Measurements from ENCODE around the gene IL18R1.

DNA sequence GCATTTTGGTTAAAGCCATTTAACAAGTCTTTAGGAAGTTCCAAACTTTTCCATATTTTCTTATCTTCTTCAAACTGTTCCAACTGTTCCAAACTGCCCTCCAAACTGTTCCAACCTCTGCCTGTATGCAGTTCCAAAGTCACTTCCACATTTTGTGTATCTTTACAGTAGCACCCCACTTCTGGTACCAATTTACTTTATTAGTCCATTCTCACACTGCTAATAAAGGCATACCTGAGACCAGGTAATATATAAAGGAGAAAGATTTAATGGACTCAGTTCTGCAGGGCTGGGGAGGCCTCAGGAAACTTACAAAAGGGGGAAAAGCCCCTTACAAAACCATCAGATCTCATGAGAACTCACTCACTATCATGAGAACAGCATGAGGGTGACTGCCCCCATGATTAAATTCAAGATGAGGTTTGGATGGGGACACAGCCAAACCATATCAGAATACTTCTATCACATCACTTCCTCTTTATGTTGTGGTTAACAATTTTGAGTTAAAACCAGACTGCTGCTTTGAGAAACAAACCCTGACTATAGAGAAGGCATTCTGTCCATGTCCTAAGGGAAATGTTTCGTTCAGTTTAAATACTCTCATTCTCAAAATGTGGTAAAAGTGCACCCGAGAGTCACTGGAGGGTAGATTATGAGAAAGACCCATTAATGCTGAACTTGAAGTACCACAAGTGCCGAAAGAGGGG is 11.0 kb downstream of the IL18R1 start:
- TF ChIP-seq, protein P1, sequence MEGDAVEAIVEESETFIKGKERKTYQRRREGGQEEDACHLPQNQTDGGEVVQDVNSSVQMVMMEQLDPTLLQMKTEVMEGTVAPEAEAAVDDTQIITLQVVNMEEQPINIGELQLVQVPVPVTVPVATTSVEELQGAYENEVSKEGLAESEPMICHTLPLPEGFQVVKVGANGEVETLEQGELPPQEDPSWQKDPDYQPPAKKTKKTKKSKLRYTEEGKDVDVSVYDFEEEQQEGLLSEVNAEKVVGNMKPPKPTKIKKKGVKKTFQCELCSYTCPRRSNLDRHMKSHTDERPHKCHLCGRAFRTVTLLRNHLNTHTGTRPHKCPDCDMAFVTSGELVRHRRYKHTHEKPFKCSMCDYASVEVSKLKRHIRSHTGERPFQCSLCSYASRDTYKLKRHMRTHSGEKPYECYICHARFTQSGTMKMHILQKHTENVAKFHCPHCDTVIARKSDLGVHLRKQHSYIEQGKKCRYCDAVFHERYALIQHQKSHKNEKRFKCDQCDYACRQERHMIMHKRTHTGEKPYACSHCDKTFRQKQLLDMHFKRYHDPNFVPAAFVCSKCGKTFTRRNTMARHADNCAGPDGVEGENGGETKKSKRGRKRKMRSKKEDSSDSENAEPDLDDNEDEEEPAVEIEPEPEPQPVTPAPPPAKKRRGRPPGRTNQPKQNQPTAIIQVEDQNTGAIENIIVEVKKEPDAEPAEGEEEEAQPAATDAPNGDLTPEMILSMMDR (IDR thresholded peaks at IDR 0.05; ENCODE audit: low read depth, low read length, missing input control): no peak
- no peak for TF ChIP-seq GABPA (IDR thresholded peaks at IDR 0.05 in 1 of 2, conservative IDR thresholded peaks at IDR 0.05 in 1 of 2)
- TF ChIP-seq FOXA1 (IDR thresholded peaks at IDR 0.05): no peak
- no peak for TF ChIP-seq TAF1 (conservative IDR thresholded peaks at IDR 0.05)
- no peak for TF ChIP-seq JUND (IDR thresholded peaks at IDR 0.05)
- TF ChIP-seq, protein P2, sequence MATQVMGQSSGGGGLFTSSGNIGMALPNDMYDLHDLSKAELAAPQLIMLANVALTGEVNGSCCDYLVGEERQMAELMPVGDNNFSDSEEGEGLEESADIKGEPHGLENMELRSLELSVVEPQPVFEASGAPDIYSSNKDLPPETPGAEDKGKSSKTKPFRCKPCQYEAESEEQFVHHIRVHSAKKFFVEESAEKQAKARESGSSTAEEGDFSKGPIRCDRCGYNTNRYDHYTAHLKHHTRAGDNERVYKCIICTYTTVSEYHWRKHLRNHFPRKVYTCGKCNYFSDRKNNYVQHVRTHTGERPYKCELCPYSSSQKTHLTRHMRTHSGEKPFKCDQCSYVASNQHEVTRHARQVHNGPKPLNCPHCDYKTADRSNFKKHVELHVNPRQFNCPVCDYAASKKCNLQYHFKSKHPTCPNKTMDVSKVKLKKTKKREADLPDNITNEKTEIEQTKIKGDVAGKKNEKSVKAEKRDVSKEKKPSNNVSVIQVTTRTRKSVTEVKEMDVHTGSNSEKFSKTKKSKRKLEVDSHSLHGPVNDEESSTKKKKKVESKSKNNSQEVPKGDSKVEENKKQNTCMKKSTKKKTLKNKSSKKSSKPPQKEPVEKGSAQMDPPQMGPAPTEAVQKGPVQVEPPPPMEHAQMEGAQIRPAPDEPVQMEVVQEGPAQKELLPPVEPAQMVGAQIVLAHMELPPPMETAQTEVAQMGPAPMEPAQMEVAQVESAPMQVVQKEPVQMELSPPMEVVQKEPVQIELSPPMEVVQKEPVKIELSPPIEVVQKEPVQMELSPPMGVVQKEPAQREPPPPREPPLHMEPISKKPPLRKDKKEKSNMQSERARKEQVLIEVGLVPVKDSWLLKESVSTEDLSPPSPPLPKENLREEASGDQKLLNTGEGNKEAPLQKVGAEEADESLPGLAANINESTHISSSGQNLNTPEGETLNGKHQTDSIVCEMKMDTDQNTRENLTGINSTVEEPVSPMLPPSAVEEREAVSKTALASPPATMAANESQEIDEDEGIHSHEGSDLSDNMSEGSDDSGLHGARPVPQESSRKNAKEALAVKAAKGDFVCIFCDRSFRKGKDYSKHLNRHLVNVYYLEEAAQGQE (IDR thresholded peaks at IDR 0.05): no peak
- TF ChIP-seq, protein P3, sequence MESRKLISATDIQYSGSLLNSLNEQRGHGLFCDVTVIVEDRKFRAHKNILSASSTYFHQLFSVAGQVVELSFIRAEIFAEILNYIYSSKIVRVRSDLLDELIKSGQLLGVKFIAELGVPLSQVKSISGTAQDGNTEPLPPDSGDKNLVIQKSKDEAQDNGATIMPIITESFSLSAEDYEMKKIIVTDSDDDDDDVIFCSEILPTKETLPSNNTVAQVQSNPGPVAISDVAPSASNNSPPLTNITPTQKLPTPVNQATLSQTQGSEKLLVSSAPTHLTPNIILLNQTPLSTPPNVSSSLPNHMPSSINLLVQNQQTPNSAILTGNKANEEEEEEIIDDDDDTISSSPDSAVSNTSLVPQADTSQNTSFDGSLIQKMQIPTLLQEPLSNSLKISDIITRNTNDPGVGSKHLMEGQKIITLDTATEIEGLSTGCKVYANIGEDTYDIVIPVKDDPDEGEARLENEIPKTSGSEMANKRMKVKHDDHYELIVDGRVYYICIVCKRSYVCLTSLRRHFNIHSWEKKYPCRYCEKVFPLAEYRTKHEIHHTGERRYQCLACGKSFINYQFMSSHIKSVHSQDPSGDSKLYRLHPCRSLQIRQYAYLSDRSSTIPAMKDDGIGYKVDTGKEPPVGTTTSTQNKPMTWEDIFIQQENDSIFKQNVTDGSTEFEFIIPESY (IDR thresholded peaks at IDR 0.05): no peak
- TF ChIP-seq YY1 (IDR thresholded peaks at IDR 0.05): no peak
- TF ChIP-seq SP1 (IDR thresholded peaks at IDR 0.05): no peak
- TF ChIP-seq, protein P4, sequence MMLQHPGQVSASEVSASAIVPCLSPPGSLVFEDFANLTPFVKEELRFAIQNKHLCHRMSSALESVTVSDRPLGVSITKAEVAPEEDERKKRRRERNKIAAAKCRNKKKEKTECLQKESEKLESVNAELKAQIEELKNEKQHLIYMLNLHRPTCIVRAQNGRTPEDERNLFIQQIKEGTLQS (IDR thresholded peaks at IDR 0.05): no peak
- no peak for TF ChIP-seq HNF4A (conservative IDR thresholded peaks at IDR 0.05)
- TF ChIP-seq, protein P5, sequence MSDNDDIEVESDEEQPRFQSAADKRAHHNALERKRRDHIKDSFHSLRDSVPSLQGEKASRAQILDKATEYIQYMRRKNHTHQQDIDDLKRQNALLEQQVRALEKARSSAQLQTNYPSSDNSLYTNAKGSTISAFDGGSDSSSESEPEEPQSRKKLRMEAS (IDR thresholded peaks at IDR 0.05): no peak
- no peak for TF ChIP-seq RAD21 (IDR thresholded peaks at IDR 0.05)
- no peak for TF ChIP-seq HNF4G (IDR thresholded peaks at IDR 0.05)
